HG03457 (cell line): ENCODE results near the gene RBP5.

Experiments used
- ATAC-seq: cut with Tn5 transposase; IDR thresholded peaks from one replicate; pipeline ENCODE4 v1.9.1; 2021; ENCODE audit warnings: moderate number of reproducible peaks; ENCODE audit not compliant: unreplicated experiment

The RBP5 gene, protein sequence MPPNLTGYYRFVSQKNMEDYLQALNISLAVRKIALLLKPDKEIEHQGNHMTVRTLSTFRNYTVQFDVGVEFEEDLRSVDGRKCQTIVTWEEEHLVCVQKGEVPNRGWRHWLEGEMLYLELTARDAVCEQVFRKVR

GRCh38 chr12:7128681-7129286 lies at the start of gene RBP5:
Gene RBP5, minus strand, starts transcription at chr12:7128889. Its CDS starts 114 bp downstream, at chr12:7128775.
- ATAC-seq, result no peak

DNA sequence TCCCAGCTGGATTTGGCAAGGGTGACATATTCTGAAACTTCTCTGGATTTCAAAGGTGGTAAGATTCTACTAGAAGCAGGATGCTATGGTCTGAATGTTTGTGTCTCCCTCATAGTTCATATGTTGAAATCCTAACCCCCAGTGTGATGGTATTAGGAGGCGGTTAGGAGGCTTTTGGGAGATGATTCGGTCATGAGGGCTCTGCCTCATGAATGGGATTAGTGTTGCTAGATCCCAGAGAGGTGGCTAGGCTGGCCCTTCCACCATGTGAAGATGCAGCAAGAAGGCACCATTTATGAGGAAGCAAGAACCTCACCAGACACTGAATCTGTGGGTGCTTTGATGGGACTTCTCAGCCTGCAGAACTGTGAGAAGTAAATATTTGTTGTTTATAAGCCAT lies 49.8 kb upstream of the RBP5 start:
- no peak for ATAC-seq

DNA sequence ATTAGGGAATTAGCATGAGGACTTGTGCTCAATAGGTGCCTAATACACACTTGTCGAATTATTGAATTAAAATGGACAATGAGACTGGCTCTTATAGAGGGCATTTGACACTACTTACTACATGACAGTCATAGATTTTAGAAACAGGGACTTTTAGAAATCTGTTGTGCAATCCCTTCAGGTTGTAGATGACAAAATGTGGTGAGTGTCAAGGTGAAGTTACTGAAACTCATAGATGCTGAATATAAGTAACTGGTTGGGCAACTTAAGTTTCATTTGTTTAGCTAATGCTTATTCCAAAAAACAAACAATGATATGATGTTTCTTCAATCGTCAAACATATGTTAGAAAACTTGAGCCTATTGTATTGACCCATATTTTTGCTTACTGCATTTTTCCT lies 47.9 kb upstream of the RBP5 start:
- ATAC-seq, result no peak

GRCh38 chr12:7175493-7175892 lies 46.8 kb upstream of the RBP5 start:
- no peak for ATAC-seq

DNA sequence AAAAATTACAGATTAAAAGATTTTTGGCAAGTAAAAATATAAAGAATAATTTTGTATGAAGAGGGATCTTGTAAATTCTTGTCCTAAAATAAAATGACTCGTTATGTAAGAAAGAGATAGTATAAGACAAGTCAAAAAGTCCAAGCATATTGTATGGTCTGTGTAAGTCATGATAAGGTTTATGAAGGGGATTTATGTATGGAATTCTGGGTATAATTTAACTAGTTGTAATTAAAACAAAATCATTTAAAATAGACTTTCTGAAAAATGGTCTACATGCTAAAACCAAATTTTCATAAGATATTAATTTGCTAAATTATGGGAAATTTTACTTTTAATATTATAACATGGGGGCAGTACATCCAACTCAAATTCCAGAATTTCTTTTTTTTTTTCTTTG lies 43.2 kb upstream of the RBP5 start:
- no peak for ATAC-seq

DNA sequence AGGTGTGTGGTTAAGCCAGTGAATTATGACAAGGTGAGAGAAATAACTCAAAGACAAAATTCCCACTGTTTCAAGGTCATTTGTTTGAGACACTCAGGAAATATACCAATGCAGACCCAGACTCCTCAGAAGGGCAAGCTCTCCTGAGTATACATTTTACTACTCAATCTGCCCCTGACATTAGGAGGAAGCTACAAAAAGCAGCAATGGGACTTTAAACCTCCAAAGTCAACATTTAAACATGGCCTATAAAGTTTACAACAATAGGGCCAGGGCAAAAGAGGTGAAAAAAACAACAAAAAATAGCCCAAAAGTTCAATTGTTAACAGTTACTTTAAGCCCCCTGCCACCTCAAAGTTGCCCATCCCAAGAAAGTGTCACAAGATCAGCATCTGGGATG lies 41.3 kb upstream of the RBP5 start:
- ATAC-seq, result no peak

DNA sequence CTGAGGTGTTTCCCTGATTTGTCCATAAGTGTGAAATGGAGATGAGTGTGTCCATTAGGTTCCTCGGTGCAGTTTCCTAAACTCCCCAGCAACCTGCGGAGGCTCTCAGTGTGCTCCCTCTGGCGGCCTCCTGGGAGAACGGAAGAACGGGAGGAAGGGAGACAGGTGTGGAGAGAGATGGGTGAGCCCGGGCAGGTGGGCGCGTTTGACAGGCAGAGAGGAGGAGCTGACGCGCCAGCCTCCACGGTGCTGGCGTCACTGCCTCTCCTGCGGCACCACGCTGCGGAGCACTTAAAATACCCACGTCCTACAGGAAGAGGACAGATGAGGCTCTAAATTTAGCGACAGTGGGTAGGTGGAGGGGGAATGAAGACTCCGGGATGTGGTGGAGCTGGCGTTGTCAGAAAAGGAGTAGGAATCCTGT lies 34.0 kb upstream of the RBP5 start:
- ATAC-seq, result no peak

GRCh38 chr12:7161811-7162210 lies 33.1 kb upstream of the RBP5 start:
- ATAC-seq, result no peak

DNA sequence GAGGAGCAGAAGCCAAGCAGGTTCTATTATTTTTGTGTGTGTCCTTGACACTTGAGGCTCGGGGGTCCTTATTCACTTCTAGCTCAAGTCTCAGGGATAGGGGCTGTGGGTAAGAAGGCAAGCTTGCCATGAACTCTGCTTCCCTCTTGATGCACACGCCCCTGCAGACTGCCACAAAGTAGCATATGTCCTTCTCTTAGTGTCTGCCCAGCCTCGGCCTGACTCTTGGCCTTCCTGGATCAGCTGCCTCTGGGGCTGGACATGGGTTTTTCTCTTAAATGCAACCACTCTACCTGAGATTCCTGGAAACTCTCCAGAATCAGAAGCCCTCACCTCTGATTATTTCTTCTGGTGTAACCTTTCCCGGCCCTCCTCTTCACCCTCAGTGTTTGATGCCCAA lies 32.6 kb upstream of the RBP5 start:
- ATAC-seq, result no peak

DNA sequence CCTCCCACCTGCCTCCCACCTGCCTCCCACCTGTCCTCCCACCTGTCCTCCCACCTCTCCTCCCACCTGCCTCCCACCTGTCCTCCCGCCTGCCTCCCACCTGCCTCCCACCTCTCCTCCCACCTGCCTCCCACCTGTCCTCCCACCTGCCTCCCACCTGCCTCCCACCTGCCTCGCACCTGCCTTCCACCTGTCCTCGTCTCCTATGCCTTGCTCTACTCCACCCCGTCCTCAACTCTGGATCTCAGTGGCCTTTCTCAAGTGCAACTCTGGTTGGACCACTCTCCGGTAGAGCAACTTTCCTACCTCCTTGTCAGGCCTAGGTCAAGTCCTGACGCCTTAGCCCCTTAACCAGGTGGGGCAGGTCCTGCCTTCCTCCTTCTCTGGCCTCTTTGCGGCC lies 31.5 kb upstream of the RBP5 start:
- ATAC-seq, result no peak

- no peak for ATAC-seq
Measured at GRCh38 chr12:7158781-7159609, 30.3 kb upstream of the RBP5 start.

- ATAC-seq, result no peak
Measured at GRCh38 chr12:7157391-7157790, 28.7 kb upstream of the RBP5 start.

GRCh38 chr12:7156259-7157197 lies 27.8 kb upstream of the RBP5 start:
- no peak for ATAC-seq

- ATAC-seq, result no peak
Measured at GRCh38 chr12:7155471-7156034, 26.9 kb upstream of the RBP5 start.

DNA sequence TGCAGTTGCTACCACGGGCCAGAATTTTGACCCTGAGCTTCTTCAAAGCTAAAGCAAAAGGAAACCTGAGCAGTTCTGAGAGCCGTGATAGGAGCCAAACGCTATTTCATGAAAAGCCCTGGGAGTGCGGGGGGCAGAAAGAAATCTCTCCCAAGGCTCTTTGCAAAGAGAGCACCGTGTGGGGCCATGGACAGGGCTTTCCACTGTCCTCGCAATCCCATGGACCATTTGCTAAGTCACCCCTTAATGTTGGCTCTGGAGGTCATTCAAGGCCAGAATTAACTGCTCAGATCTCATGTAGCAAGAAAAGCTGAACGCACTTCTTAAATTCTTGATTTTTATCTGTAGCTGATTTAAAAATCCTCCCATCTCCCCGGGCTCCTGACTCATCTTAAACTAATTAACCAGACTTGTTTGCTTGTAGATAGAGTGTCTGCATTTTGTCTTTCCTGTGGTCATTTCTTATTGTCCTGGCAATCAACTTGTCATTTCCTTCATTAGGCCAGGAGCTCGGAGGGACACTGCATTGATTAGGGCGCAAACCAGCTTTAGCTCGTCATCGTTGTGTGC lies 26.3 kb upstream of the RBP5 start:
- no peak for ATAC-seq

DNA sequence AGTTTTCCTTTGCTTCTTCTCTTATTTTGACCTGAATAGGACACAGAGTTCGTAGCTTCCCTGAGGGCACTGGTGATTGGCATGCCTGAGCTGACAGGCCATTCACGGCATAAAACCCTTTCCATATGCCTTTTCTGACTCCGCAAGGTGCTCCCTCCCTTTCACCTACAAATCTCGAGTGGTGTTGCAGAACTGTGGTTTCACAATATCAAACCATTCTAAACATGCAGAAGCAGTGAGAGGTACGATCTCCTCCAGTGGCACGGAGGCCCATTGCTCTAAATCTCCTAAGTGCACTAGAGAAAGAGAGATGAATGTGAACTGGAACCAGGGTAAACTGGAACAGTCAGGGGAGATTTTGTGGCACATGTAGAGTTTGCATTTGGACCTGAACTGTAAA lies 25.4 kb upstream of the RBP5 start:
- no peak for ATAC-seq

- ATAC-seq, result no peak
Measured at GRCh38 chr12:7152818-7153217, 24.1 kb upstream of the RBP5 start.

- ATAC-seq, result no peak
Measured at GRCh38 chr12:7151532-7151931, 22.8 kb upstream of the RBP5 start.

- ATAC-seq, result no peak
Measured at GRCh38 chr12:7150841-7151240, 22.2 kb upstream of the RBP5 start.

DNA sequence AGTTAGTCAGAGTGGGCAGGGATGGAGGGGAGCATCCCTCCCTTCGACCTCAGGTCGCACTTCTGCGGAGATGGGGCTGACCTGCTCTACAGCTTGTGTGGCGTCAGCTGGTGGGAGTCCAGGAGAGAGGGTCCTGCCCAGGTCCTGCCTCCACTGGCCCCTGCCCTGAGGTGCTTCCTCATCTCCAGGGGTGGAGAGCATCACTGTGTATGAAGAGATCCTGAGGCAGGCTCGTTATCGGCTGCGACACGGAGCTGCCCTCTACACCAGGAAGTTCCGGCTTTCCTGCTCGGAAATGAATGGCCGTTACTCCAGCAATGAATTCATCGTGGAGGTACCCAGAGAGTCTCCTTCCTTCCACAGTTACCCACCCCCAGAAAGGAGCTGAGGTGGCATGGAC lies 21.7 kb upstream of the RBP5 start:
- ATAC-seq, result no peak

- ATAC-seq, result no peak
Measured at GRCh38 chr12:7146906-7147305, 18.2 kb upstream of the RBP5 start.
